ENCODE data around the gene GALNT11. TPM values are rescaled to one million over a fixed set of nuclear protein-coding genes. Genes with fewer than 3 reads are reported as not detected.

Gene GALNT11
- total RNA-seq, 1 donor from 2014 or later, result 29.9 TPM

- DNase-seq (ENCODE audit: low read depth), result no peak
- no peak overlapping the region for H3K4me3 ChIP-seq (ENCODE audit: low read depth, low read length)
- no peak for TF ChIP-seq CTCF (conservative IDR thresholded peaks at IDR 0.05; ENCODE audit: low read depth, low read length)
These were observed 82.5 kb downstream of the GALNT11 start for GRCh38 chr7:152107945-152108344.

- no peak for TF ChIP-seq CTCF (conservative IDR thresholded peaks at IDR 0.05; ENCODE audit: low read depth, low read length)
- DNase-seq (ENCODE audit: low read depth), result no peak
- H3K4me3 ChIP-seq (ENCODE audit: low read depth, low read length), result no peak overlapping the region
These were observed 82.9 kb downstream of the GALNT11 start for GRCh38 chr7:152108359-152108758.

- DNase-seq (ENCODE audit: low read depth), result no peak
- TF ChIP-seq CTCF (conservative IDR thresholded peaks at IDR 0.05; ENCODE audit: low read depth, low read length), result no peak
- no peak overlapping the region for H3K4me3 ChIP-seq (ENCODE audit: low read depth, low read length)
These were observed 87.4 kb downstream of the GALNT11 start for GRCh38 chr7:152112829-152113228.

- H3K4me3 ChIP-seq (ENCODE audit: low read depth, low read length), result no peak overlapping the region
- DNase-seq (ENCODE audit: low read depth), result no peak
- TF ChIP-seq CTCF (conservative IDR thresholded peaks at IDR 0.05; ENCODE audit: low read depth, low read length), result no peak
These were observed 89.7 kb downstream of the GALNT11 start for GRCh38 chr7:152115021-152115718.

GRCh38 chr7:152117356-152117755 is 91.9 kb downstream of the GALNT11 start:
- H3K4me3 ChIP-seq (ENCODE audit: low read depth, low read length), result no peak overlapping the region
- no peak for DNase-seq (ENCODE audit: low read depth)
- no peak for TF ChIP-seq CTCF (conservative IDR thresholded peaks at IDR 0.05; ENCODE audit: low read depth, low read length)

GRCh38 chr7:152120210-152120609 is 94.7 kb downstream of the GALNT11 start:
- no peak for TF ChIP-seq CTCF (conservative IDR thresholded peaks at IDR 0.05; ENCODE audit: low read depth, low read length)
- no peak for DNase-seq (ENCODE audit: low read depth)
- H3K4me3 ChIP-seq (ENCODE audit: low read depth, low read length), result no peak overlapping the region

- no peak for TF ChIP-seq CTCF (conservative IDR thresholded peaks at IDR 0.05; ENCODE audit: low read depth, low read length)
- DNase-seq (ENCODE audit: low read depth), result no peak
- no peak overlapping the region for H3K4me3 ChIP-seq (ENCODE audit: low read depth, low read length)
These were observed 95.3 kb downstream of the GALNT11 start for GRCh38 chr7:152120776-152121175.

All from epithelial cell of proximal tubule (primary cell).